CD4-positive, alpha-beta T cell treated with Interleukin-2 at 100 ng/mL for 4 hours (primary cell): Measurements from ENCODE around the gene DPP6.

Experiments used
- DNase-seq: peaks from one replicate; pipeline ENCODE4 v3.0.0-alpha.2; 2020; ENCODE audit warnings: low spot score

DPP6 gene

GRCh38 chr7:154769527-154769926, 717.3 kb downstream of the DPP6 start:
- DNase-seq = no peak

- no peak for DNase-seq
Observed at GRCh38 chr7:154770361-154770760, 718.2 kb downstream of the DPP6 start.

DNA sequence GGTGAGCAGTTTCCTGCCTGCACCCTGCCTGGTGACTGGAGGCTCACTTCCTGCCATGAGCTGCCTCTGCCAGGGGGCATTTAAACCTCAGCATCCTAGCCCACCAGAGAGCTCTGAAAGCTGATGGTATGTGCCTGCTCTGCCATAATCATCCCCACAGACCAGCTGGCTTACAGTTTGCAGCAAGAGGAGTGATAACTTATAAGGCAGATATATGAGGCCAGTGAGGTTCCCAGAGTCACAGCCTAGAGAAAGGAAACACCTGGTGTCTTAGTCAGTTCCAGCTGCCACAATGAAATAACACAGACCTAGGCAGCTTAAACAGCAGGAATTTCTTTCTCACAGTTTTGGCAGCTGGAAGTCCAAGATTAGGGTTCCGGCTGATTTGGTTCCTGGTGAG, 718.8 kb downstream of the DPP6 start:
- DNase-seq = no peak

DNA sequence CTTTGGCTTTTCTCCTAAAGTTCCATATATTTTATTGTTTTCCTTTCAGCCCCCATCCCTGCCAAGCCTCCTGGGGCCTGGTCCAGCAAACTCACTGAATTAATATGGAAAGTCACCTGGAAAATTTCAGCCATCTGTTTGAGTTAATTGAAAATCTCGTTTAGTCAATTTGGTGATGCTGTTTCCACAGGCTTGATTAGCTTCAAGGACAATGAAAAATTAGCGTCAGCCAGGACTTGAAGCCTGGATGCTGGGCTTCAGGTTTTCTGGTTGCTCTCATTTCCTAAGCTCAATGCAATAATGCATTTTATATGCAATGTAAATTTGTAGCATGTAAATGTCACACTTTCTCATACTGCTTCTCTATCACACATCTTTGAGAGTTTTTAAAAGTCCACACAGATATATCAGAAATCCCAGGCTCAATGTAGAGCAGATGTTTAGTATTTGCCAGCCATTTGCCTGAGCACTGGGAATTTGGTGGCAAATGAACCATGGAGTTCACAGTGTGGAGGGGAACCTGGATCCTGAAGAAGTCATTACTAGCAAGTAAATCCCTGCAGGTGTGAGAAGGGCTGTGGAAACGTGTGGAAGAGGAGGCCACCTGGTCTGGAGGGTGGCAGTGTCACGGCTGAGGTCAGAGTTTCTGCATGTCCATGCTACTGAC, 722.2 kb downstream of the DPP6 start:
- DNase-seq = no peak

- no peak for DNase-seq
Observed at GRCh38 chr7:154775681-154776080, 723.5 kb downstream of the DPP6 start.

DNA sequence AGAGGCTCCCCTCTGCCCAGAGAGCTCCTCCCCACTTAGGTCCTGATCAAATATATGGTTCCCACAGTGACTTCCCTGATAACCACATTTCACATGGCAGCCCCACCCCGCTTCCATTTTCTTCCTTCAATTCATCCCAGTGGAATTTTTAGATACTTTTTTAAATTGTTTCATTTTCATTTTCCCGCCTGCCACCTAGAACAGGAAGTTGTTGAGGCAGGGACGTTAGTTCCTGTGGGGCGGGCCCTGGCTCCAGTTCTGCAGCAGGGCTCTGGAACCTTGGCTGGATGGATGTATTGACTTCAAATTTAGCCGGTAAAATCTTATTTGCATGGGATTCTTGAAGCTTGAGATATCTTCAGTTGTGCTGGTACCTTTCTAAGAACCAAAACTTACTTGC, 724.2 kb downstream of the DPP6 start:
- no peak for DNase-seq

DNA sequence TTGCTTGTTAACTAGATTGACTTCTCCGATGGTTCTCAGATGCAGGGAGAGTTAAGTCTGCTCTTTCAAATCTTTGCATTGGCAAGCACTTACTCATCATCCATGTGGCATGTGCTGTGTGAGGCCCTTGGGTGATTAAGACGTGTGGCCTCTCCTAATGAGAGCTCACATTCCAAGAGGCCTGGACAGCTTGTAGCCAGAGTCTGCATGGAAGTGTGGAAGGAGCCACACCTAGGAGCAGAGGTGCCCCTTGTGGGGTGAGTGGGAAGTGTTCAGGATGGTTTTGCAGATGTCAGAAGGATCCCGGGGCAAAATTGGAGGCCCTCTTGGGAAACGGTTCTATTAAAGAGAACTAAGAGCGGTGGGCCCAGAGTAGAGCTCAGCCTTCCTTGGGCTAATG, 724.8 kb downstream of the DPP6 start:
- no peak for DNase-seq

GRCh38 chr7:154777489-154777888, 725.3 kb downstream of the DPP6 start:
- no peak for DNase-seq

GRCh38 chr7:154777908-154778307, 725.7 kb downstream of the DPP6 start:
- DNase-seq = no peak

DNA sequence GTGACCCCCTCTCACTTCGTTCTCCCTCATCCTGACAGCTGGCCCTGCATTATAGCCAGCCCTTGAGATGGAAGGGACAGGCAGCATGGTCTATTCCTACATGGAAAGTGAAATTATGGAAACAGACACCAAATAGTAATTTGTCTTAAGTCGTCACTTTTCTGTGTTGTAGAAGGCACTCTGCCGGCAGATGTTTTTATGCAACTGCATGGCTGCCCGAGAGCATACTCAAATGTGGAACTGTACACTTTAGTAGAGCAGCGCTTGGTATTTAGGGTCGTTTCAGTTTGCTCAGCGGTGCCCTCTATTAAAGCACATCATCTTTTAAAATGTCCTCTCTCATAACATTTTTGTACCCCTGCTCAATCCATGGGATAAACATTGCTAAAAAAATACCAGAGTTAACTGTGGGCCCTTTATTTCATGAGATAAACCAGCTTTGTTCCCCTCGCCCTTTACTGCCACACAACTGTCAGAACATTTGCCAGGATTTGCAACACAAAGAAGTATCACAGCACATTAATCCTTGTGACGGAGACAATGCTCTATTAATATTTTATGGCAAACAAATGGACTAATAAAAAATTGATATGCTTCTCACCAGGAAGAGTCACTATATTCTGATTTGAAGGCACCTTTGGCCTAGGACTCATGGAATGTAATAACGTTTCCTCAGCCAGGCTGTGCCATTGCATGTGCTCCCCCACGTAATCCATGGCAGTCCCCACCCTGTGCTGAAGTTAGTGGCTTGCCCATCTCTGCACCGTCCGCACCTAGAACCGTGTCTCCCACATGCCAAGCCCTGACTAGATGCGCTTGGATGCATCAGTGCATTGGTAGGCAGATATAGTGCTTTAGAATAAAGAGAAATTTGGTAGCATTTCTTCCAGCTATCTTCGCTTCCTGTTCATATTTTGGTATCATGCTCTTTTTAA, 729.4 kb downstream of the DPP6 start:
- DNase-seq = no peak

- DNase-seq = no peak
Observed at GRCh38 chr7:154783281-154783909, 731.2 kb downstream of the DPP6 start.

DNA sequence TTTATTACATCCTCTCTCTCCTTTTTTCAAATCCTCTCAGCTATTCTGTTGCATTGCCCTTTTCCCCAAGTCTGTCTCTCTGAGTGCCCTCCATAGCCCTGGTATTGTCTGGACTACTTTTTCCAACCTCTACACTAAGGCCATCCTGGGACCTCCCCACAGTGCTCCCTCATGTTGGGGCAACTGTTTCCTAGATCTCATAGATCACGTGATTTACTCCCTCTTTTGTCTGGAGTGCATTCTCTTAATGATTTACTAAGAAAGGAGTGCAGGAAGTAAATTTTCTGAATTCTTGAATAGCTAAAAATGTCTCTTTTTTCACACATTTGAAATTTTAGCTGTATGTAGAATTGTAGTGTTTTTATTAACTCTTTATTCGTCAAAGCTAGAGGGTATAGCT, 733.7 kb downstream of the DPP6 start:
- DNase-seq = no peak

- DNase-seq = no peak
Observed at GRCh38 chr7:154789404-154789803, 737.2 kb downstream of the DPP6 start.

GRCh38 chr7:154791611-154792010, 739.4 kb downstream of the DPP6 start:
- DNase-seq = no peak

DNA sequence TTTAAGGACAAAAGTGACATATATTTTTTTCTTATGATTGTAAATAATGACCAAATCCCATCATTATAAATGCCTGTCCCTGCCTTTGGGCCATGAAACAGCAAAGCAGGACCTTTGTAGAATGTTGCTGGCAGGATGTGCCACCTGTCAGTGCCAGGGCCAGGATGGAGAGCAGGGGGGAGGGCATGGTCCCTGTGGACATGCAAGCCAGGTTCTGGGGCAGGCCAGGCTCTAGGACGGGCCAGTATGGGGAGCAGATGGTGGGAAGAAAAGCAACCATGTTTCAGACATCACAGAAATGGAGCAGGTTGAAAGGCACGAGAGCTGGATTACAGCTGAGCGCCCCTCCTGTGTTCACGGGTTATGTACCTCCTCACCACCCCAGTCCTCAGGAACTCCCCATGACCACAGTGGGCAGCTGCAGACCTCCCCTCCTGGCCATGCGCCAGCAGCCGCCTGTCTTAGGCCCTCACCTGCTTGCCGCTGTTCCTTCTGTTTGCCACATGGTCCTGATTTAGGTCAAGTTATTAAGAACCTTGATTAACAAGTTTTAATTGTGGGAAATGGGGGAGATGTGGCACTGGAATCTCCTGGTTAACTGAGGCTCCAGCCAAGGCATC, 740.3 kb downstream of the DPP6 start:
- no peak for DNase-seq

GRCh38 chr7:154794147-154794780, 742.1 kb downstream of the DPP6 start:
- no peak for DNase-seq

GRCh38 chr7:154795014-154795413, 742.8 kb downstream of the DPP6 start:
- DNase-seq = no peak

GRCh38 chr7:154795437-154795836, 743.2 kb downstream of the DPP6 start:
- no peak for DNase-seq

GRCh38 chr7:154804449-154804848, 752.3 kb downstream of the DPP6 start:
- no peak for DNase-seq

GRCh38 chr7:154812027-154812426, 759.8 kb downstream of the DPP6 start:
- DNase-seq = no peak

DNA sequence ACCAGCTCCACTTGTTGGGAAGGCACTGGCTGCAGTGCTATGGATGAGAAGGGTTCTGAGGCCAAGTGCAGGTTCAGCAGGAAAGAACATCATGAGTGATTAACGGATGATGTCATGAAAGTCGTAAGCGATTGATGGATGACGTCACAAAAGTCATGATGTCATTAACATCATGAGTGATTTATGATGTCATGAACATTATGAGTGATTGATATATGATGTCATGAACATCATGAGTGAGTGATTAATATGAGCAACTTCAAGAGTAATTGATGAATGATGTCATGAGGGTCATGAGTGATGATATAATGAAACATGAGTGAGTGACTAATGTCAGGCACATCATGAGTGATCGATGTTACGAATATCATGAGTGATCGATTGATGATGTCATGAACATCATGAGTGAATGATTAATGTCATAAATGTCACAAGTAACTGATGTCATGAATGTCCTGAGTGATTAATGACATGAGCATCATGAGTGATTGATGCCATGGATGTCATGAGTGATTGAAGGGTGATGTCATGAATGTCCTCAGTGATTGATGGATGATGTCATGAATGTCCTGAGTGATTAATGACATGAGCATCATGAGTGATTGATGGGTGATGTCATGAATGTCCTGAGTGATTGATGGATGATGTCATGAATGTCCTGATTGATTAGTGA, 765.2 kb downstream of the DPP6 start:
- DNase-seq = no peak
